Immature natural killer cell (primary cell): ENCODE measurements around the gene IFNA6. TPM values are rescaled to one million over a fixed set of nuclear protein-coding genes. Genes with fewer than 3 reads are reported as not detected.

Experiments used
- DNase-seq, 3 donors: peaks; one replicate each; pipeline ENCODE4 v3.0.0; 2022; ENCODE audit warnings: mixed read lengths in 1 of 3
- H3K27ac Mint-ChIP-seq, 6 donors: one replicate each; pipeline ENCODE4 v1.8.0; 2020; ENCODE audit warnings: mixed read lengths in 6 of 6, mild to moderate bottlenecking in 5 of 6, inconsistent platforms in 4 of 6, moderate library complexity in 3 of 6
- H3K27me3 Mint-ChIP-seq, 3 donors: one replicate each; pipeline ENCODE4 v1.8.0; 2020 to 2021; ENCODE audit warnings: low read depth in 3 of 3, mild to moderate bottlenecking in 3 of 3, mixed read lengths in 3 of 3, moderate library complexity in 3 of 3, inconsistent platforms in 1 of 3
- H3K36me3 Mint-ChIP-seq, 3 donors: one replicate each; pipeline ENCODE4 v1.8.0; 2020; ENCODE audit warnings: mixed read lengths in 3 of 3, inconsistent platforms in 2 of 3, mild to moderate bottlenecking in 2 of 3
- H3K4me1 Mint-ChIP-seq, 2 donors: one replicate each; pipeline ENCODE4 v1.8.0; 2020; ENCODE audit warnings: inconsistent platforms in 2 of 2, mild to moderate bottlenecking in 2 of 2, mixed read lengths in 2 of 2, moderate library complexity in 1 of 2
- H3K4me3 Mint-ChIP-seq, 5 donors: one replicate each; pipeline ENCODE4 v1.8.0; 2020; ENCODE audit warnings: mild to moderate bottlenecking in 5 of 5, mixed read lengths in 5 of 5, inconsistent platforms in 3 of 5, moderate library complexity in 3 of 5
- H3K9me3 Mint-ChIP-seq, 6 donors: one replicate each; pipeline ENCODE4 v1.8.0; 2020; ENCODE audit warnings: mild to moderate bottlenecking in 6 of 6, mixed read lengths in 6 of 6, inconsistent platforms in 4 of 6, moderate library complexity in 3 of 6
- polyA plus RNA-seq, 3 donors: library from polyadenylated mRNA; unstranded; fragments of 300-500 nt; fragmentation: Illumina TruSeq; gene quantifications; one replicate each; pipeline ENCODE4 v1.2.3, GENCODE V29; 2021

Gene IFNA6
- polyA plus RNA-seq, 3 donors from 2014 or later: not detected

- peak in 1 of 3 donors; percentile 13 for DNase-seq
- peak overlapping the region; percentile 32 to 74 (median 52) for H3K4me3 Mint-ChIP-seq
- peaks cover 0 to 8% (median 0%) of the 10 kb centered on the region in 3 donors for H3K36me3 Mint-ChIP-seq
- H3K27me3 Mint-ChIP-seq: peaks cover 0 to 3% (median under 1%) of the 10 kb centered on the region in 3 donors
- peak overlapping the region; percentile 20 to 82 (median 60) for H3K27ac Mint-ChIP-seq
- H3K4me1 Mint-ChIP-seq: peaks cover 8 to 19% of the 10 kb centered on the region in 2 donors
- H3K9me3 Mint-ChIP-seq: no peaks in the 10 kb centered on the region
Observed at GRCh38 chr9:21357479-21358460, 7.1 kb upstream of the IFNA6 start.

- no peaks in the 10 kb centered on the region for H3K36me3 Mint-ChIP-seq
- no peaks in the 10 kb centered on the region for H3K4me1 Mint-ChIP-seq
- no peak overlapping the region for H3K4me3 Mint-ChIP-seq
- no peak for DNase-seq
- peaks cover 7 to 19% (median 14%) of the 10 kb centered on the region in 3 donors for H3K27me3 Mint-ChIP-seq
- peaks cover 0 to 2% (median 0%) of the 10 kb centered on the region in 6 donors for H3K9me3 Mint-ChIP-seq
- no peak overlapping the region for H3K27ac Mint-ChIP-seq
Observed at GRCh38 chr9:21348430-21348970, 2.2 kb downstream of the IFNA6 start.

- DNase-seq: no peak
- Mint-ChIP-seq H3K4me1 (peaks cover 5 to 7% of the 10 kb centered on the region in 2 donors), H3K9me3 (no peaks in the 10 kb centered on the region), H3K27me3 (peaks cover 6 to 14% (median 8%) of the 10 kb centered on the region in 3 donors), H3K27ac (no peak overlapping the region), H3K4me3 (no peak overlapping the region), H3K36me3 (no peaks in the 10 kb centered on the region)
Observed at GRCh38 chr9:21340735-21341134, 10.0 kb downstream of the IFNA6 start.

GRCh38 chr9:21336457-21336856 lies 14.2 kb downstream of the IFNA6 start:
- DNase-seq: no peak
- H3K27ac Mint-ChIP-seq: peak overlapping the region in 4 of 6 donors; percentile 25 to 93 (median 58)
- H3K4me3 Mint-ChIP-seq: peak overlapping the region; percentile 56 to 95 (median 90)
- peaks cover 0 to 10% (median 8%) of the 10 kb centered on the region in 3 donors for H3K27me3 Mint-ChIP-seq
- H3K36me3 Mint-ChIP-seq: peaks cover 3 to 6% (median 6%) of the 10 kb centered on the region in 3 donors
- no peaks in the 10 kb centered on the region for H3K9me3 Mint-ChIP-seq
- peaks cover 36 to 45% of the 10 kb centered on the region in 2 donors for H3K4me1 Mint-ChIP-seq

GRCh38 chr9:21334701-21335632 lies 15.7 kb downstream of the IFNA6 start, which contains the start of gene KLHL9:
KLHL9 (minus strand) TSS chr9:21335404; CDS start chr9:21334859, 545 bp downstream.
- H3K9me3 Mint-ChIP-seq: no peaks in the 10 kb centered on the region
- peak within 1 kb of the TSS; percentile 91 to 97 (median 94) for H3K27ac Mint-ChIP-seq
- H3K4me1 Mint-ChIP-seq: peaks cover 47 to 60% of the 10 kb centered on the region in 2 donors
- peak within 1 kb of the TSS; percentile 90 to 95 (median 93) for H3K4me3 Mint-ChIP-seq
- peaks cover 3 to 6% (median 6%) of the 10 kb centered on the region in 3 donors for H3K36me3 Mint-ChIP-seq
- peaks cover 0 to 10% (median 8%) of the 10 kb centered on the region in 3 donors for H3K27me3 Mint-ChIP-seq
- peak; percentile 85 to 89 (median 89) for DNase-seq

- DNase-seq: no peak
- Mint-ChIP-seq H3K36me3 (peaks cover 3 to 6% (median 6%) of the 10 kb centered on the region in 3 donors), H3K4me1 (peaks cover 56 to 77% of the 10 kb centered on the region in 2 donors), H3K27ac (peak overlapping the region in 4 of 6 donors; percentile 1 to 66 (median 44)), H3K27me3 (peaks cover 0 to 10% (median 8%) of the 10 kb centered on the region in 3 donors), H3K4me3 (peak overlapping the region; percentile 90 to 95 (median 93)), H3K9me3 (no peaks in the 10 kb centered on the region)
Observed at GRCh38 chr9:21333226-21333625, 17.5 kb downstream of the IFNA6 start.

GRCh38 chr9:21331676-21332402 lies 18.8 kb downstream of the IFNA6 start:
- Mint-ChIP-seq H3K27me3 (peaks cover 0 to 8% (median 3%) of the 10 kb centered on the region in 3 donors), H3K36me3 (peaks cover 3 to 6% (median 6%) of the 10 kb centered on the region in 3 donors), H3K4me1 (peaks cover 63 to 91% of the 10 kb centered on the region in 2 donors), H3K4me3 (peak overlapping the region in 3 of 5 donors; percentile 3 to 91 (median 28)), H3K9me3 (no peaks in the 10 kb centered on the region), H3K27ac (peak overlapping the region in 3 of 6 donors; percentile 6 to 34 (median 24))
- DNase-seq: no peak

GRCh38 chr9:21326526-21327139 lies 24.1 kb downstream of the IFNA6 start:
- Mint-ChIP-seq H3K4me1 (peaks cover 40 to 81% of the 10 kb centered on the region in 2 donors), H3K36me3 (peaks cover 8 to 20% (median 15%) of the 10 kb centered on the region in 3 donors), H3K27ac (peak overlapping the region in 2 of 6 donors; percentile 48 to 78), H3K4me3 (peak overlapping the region in 1 of 5 donors; percentile 53), H3K27me3 (no peaks in the 10 kb centered on the region), H3K9me3 (no peaks in the 10 kb centered on the region)
- peak; percentile 38 to 55 (median 39) for DNase-seq

GRCh38 chr9:21324047-21324446 lies 26.6 kb downstream of the IFNA6 start:
- Mint-ChIP-seq H3K4me3 (no peak overlapping the region), H3K27ac (peak overlapping the region in 5 of 6 donors; percentile 9 to 79 (median 20)), H3K27me3 (no peaks in the 10 kb centered on the region), H3K36me3 (peaks cover 8 to 20% (median 15%) of the 10 kb centered on the region in 3 donors), H3K4me1 (peaks cover 22 to 55% of the 10 kb centered on the region in 2 donors), H3K9me3 (no peaks in the 10 kb centered on the region)
- no peak for DNase-seq

GRCh38 chr9:21322911-21323461 lies 27.7 kb downstream of the IFNA6 start:
- H3K36me3 Mint-ChIP-seq: peaks cover 8 to 20% (median 15%) of the 10 kb centered on the region in 3 donors
- H3K27ac Mint-ChIP-seq: peak overlapping the region in 3 of 6 donors; percentile 19 to 51 (median 24)
- no peaks in the 10 kb centered on the region for H3K9me3 Mint-ChIP-seq
- H3K4me3 Mint-ChIP-seq: no peak overlapping the region
- DNase-seq: no peak
- peaks cover 20 to 50% of the 10 kb centered on the region in 2 donors for H3K4me1 Mint-ChIP-seq
- H3K27me3 Mint-ChIP-seq: no peaks in the 10 kb centered on the region

- no peak for DNase-seq
- no peak overlapping the region for H3K4me3 Mint-ChIP-seq
- peaks cover 8 to 20% (median 15%) of the 10 kb centered on the region in 3 donors for H3K36me3 Mint-ChIP-seq
- peak overlapping the region in 4 of 6 donors; percentile 17 to 65 (median 34) for H3K27ac Mint-ChIP-seq
- H3K4me1 Mint-ChIP-seq: peaks cover 8 to 26% of the 10 kb centered on the region in 2 donors
- H3K27me3 Mint-ChIP-seq: no peaks in the 10 kb centered on the region
- no peaks in the 10 kb centered on the region for H3K9me3 Mint-ChIP-seq
Observed at GRCh38 chr9:21320465-21320864, 30.2 kb downstream of the IFNA6 start.
